Endothelial cell of umbilical vein (primary cell): ENCODE measurements around the gene LMX1A.

Experiments used
- EZH2 ChIP-seq: IDR thresholded peaks from 2 replicates; pipeline ENCODE4 v1.6.1; 2012; ENCODE audit warnings: borderline replicate concordance, low read depth, mild to moderate bottlenecking, moderate library complexity, low read length, inconsistent platforms; ENCODE audit not compliant: severe bottlenecking
- GATA2 ChIP-seq: IDR thresholded peaks from 2 replicates; pipeline ENCODE4 v1.7.0; 2011; ENCODE audit warnings: low read depth, mild to moderate bottlenecking, moderate library complexity, mixed read lengths, low read length; ENCODE audit not compliant: insufficient read length, insufficient read depth
- JUN ChIP-seq: IDR thresholded peaks from 2 replicates; pipeline ENCODE4 v1.6.1; 2011; ENCODE audit warnings: borderline replicate concordance, low read depth; ENCODE audit not compliant: insufficient read length, insufficient read depth
- POLR2A ChIP-seq: IDR thresholded peaks from 2 replicates; pipeline ENCODE4 v1.6.1; 2012; ENCODE audit warnings: low read depth, mild to moderate bottlenecking, control low read depth, low read length
- POLR2AphosphoS5 ChIP-seq: IDR thresholded peaks from 2 replicates; pipeline ENCODE4 v1.6.1; 2012; ENCODE audit warnings: low read depth, mild to moderate bottlenecking, control low read depth, low read length, moderate library complexity; ENCODE audit not compliant: insufficient read depth
- TF ChIP-seq, protein P1 (sequence below), 2 donors: IDR thresholded peaks; 1 replicate in 1 of 2; 2 replicates in 1 of 2; pipeline ENCODE4 v1.5.1; 2011; ENCODE audit warnings: low read length in 2 of 2, mild to moderate bottlenecking in 2 of 2, moderate library complexity in 2 of 2, control low read depth in 1 of 2, inconsistent platforms in 1 of 2, low read depth in 1 of 2; ENCODE audit not compliant: insufficient read depth in 1 of 2; ENCODE audit errors: extremely low read depth in 1 of 2

DNA sequence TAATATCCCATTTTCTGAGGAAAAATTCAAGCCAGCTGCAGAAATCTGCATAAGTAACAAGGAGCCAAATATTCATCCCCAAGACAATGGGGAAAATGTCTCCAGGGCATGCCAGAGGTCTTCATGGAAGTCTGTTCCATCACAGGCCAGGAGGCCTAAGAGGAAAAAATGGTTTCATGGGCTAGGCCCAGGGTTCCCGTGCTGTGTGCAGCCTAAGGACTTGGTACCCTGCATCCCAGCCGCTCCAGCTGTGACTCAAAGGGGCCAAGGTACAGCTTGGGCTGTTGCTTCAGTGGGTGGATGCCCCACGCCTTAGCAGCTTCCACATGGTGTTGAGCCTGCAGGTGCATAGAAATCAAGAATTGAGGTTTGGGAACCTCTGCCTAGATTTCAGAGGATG, 173.5 kb downstream of the LMX1A start:
- TF ChIP-seq EZH2 (no peak), JUN (no peak), POLR2AphosphoS5 (no peak), POLR2A (no peak), GATA2 (no peak)
- TF ChIP-seq, protein P1, sequence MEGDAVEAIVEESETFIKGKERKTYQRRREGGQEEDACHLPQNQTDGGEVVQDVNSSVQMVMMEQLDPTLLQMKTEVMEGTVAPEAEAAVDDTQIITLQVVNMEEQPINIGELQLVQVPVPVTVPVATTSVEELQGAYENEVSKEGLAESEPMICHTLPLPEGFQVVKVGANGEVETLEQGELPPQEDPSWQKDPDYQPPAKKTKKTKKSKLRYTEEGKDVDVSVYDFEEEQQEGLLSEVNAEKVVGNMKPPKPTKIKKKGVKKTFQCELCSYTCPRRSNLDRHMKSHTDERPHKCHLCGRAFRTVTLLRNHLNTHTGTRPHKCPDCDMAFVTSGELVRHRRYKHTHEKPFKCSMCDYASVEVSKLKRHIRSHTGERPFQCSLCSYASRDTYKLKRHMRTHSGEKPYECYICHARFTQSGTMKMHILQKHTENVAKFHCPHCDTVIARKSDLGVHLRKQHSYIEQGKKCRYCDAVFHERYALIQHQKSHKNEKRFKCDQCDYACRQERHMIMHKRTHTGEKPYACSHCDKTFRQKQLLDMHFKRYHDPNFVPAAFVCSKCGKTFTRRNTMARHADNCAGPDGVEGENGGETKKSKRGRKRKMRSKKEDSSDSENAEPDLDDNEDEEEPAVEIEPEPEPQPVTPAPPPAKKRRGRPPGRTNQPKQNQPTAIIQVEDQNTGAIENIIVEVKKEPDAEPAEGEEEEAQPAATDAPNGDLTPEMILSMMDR (IDR thresholded peaks at IDR 0.05; ENCODE audit: extremely low read depth in 1 of 2, insufficient read depth in 1 of 2, low read depth in 1 of 2, low read length in 2 of 2) = no peak
